Measurements from ENCODE around the gene POU2AF1. TPM values are rescaled to one million over a fixed set of nuclear protein-coding genes. Genes with fewer than 3 reads are reported as not detected.

The POU2AF1 gene, protein sequence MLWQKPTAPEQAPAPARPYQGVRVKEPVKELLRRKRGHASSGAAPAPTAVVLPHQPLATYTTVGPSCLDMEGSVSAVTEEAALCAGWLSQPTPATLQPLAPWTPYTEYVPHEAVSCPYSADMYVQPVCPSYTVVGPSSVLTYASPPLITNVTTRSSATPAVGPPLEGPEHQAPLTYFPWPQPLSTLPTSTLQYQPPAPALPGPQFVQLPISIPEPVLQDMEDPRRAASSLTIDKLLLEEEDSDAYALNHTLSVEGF
- total RNA-seq = 1 to 10 TPM; 2.9 to 7.4 TPM

DNA sequence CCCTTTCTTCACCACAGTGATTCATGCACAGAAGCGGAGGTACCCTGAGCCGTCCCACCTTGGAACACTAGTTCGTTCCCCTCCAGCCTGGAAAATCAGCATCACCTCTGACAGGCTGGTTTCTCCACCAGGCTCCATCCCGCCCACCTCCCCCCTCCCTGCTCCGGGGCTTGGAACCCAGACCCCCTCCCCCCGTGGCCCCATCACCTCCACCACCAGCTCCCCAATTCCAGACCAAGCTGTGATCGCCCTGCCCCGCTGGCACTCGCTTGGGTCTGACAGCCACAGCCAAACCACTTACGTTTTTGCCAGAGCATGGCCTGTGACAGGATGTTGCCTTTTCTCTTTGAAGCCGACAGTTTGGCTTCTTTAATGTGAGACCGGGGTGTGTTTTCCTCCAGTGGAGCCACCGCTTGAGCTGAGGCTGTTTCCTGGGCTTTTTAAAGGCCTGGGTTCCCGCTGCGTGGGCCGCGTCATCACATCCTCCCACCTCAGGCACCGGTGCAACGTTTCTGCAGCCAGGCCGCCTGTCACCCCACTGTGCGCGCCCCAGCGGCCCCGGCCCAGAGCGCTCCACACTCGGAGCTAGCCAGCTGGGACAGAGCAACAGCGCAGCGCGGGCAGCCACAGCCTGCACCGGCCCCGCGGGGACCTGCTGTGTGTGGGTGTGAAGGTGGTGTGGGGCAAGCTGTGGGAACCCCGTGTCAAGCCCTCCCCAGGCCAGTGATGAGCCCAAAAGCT, at the start of gene POU2AF1:
Gene POU2AF1, minus strand, starts transcription at position 415 of the 741 bp plus-strand sequence. Its CDS starts 98 bp downstream, at position 317.
- DNase-seq (peak; percentile 81), ATAC-seq (peak; percentile 75)
- H3K27ac Mint-ChIP-seq = peak within 1 kb of the TSS; percentile 83
- CTCF ChIA-PET = interaction anchor here (1.3 to 2.2 kb wide), 3 partner anchors 10 to 67 kb away, joined by 3 to 9 read pairs (median 6); no protein-coding TSS in a partner anchor
- no peaks in the 10 kb centered on the region for H3K36me3 Mint-ChIP-seq
- H3K4me3 Mint-ChIP-seq = peak within 1 kb of the TSS; percentile 64
- H3K4me1 Mint-ChIP-seq = peaks cover 37% of the 10 kb centered on the region
- no peaks in the 10 kb centered on the region for H3K9me3 Mint-ChIP-seq (ENCODE audit: low read depth)
- H3K27me3 Mint-ChIP-seq = peaks cover 17% of the 10 kb centered on the region

DNA sequence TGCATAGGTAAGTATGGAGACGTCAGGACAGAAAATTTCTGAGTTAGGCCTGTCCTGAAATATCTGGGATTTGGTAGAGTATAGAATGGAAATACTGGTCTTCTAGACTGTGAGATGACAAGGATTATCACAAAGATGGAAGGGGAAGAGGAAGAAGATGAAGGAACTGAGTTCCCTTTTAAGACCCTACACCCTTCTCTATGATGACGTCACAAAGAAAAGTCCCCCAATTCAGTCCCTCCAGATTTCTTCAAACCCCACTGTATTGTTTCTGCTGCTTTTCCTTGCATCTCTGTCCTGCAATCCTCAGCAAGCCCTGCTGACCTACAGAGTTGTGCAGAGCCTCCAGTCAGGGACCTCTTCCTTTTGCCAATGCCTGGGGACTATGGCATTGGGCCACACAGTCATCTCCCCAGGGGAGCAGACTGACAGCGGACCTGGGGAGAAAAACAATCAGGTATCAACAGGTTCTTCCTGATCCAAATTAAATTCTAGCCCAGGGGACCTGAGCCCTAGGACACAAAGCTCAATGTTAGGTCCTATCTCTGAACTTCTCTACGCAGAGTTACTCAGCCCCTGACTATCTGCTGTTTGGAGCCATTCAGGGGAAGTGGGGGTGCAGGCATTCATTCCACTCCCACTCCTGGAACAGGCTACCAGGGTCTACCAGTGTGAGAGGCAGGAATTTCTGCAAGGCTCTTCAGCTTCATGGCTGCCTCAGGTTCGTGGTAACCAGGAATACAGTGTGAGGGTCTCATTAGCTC, 49.2 kb upstream of the POU2AF1 start:
- no peaks in the 10 kb centered on the region for H3K36me3 Mint-ChIP-seq
- CTCF ChIA-PET = interaction anchor here (0.7 to 5.6 kb wide), 18 partner anchors 9 to 516 kb away, joined by 3 to 64 read pairs (median 4); no protein-coding TSS in a partner anchor
- H3K4me3 Mint-ChIP-seq = no peak overlapping the region
- ATAC-seq (no peak), DNase-seq (no peak)
- H3K27me3 Mint-ChIP-seq = peaks cover 17% of the 10 kb centered on the region
- H3K4me1 Mint-ChIP-seq = peaks cover 2% of the 10 kb centered on the region
- H3K9me3 Mint-ChIP-seq (ENCODE audit: low read depth) = no peaks in the 10 kb centered on the region
- no peak overlapping the region for H3K27ac Mint-ChIP-seq

DNA sequence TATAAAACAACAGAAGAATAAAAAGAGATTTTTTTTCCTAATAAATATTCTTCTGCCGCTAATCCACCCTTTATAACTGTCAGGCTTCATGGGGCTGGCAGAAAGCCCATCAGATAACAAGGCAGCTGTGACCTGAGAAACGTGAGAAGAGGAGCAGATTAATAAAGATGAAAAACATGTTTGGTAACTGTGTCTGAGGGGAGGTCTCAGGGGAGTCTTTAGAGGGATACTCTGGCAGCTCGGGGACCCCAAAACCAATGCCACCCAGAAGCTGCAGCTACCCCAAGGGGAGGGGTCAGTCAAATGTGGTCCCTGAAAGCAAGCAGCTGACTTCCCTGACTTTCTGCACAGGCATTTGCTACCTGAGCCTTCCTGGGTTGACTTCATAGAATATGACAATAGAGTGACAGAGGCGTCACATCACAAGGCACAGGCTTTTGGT, 48.4 kb upstream of the POU2AF1 start:
- H3K4me1 Mint-ChIP-seq = peaks cover 2% of the 10 kb centered on the region
- CTCF ChIA-PET = interaction anchor here (0.8 to 5.6 kb wide), 5 partner anchors 10 to 148 kb away, joined by 3 to 64 read pairs (median 22); no protein-coding TSS in a partner anchor
- peaks cover 12% of the 10 kb centered on the region for H3K27me3 Mint-ChIP-seq
- DNase-seq = no peak
- no peaks in the 10 kb centered on the region for H3K36me3 Mint-ChIP-seq
- no peak overlapping the region for H3K4me3 Mint-ChIP-seq
- H3K9me3 Mint-ChIP-seq (ENCODE audit: low read depth) = no peaks in the 10 kb centered on the region
- no peak overlapping the region for H3K27ac Mint-ChIP-seq
- no peak for ATAC-seq

GRCh38 chr11:111426617-111427016, 47.5 kb upstream of the POU2AF1 start:
- H3K9me3 Mint-ChIP-seq (ENCODE audit: low read depth) = no peaks in the 10 kb centered on the region
- peaks cover 2% of the 10 kb centered on the region for H3K4me1 Mint-ChIP-seq
- CTCF ChIA-PET = interaction anchor here (0.8 to 5.6 kb wide), 4 partner anchors 9 to 147 kb away, joined by 3 to 64 read pairs (median 12); no protein-coding TSS in a partner anchor
- peaks cover 7% of the 10 kb centered on the region for H3K27me3 Mint-ChIP-seq
- ATAC-seq (no peak), DNase-seq (no peak)
- H3K36me3 Mint-ChIP-seq = no peaks in the 10 kb centered on the region
- H3K27ac Mint-ChIP-seq = no peak overlapping the region
- H3K4me3 Mint-ChIP-seq = no peak overlapping the region

DNA sequence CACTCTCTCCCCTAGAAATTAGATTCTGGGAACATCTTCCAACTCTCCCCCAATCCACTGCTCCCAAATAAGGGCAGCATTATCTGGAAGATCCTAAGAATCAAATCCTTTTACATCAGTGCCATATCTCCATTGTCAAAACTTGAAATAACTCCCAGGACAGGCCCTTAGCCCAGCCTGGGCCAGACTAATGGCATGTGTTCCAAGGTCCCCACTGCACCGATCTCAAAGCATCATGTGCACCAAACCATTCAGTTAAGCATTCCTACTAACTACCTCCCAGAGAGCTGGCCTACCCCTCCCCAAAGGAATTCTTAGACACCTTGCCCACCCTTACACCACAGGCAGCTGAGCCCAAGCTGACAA, 44.2 kb upstream of the POU2AF1 start:
- H3K27ac Mint-ChIP-seq = no peak overlapping the region
- ATAC-seq (no peak), DNase-seq (no peak)
- H3K27me3 Mint-ChIP-seq = peaks cover 4% of the 10 kb centered on the region
- H3K4me1 Mint-ChIP-seq = peaks cover 10% of the 10 kb centered on the region
- no peak overlapping the region for H3K4me3 Mint-ChIP-seq
- H3K9me3 Mint-ChIP-seq (ENCODE audit: low read depth) = no peaks in the 10 kb centered on the region
- CTCF ChIA-PET = interaction anchor here (0.8 to 3.7 kb wide), 14 partner anchors 9 to 146 kb away, joined by 3 to 26 read pairs (median 4); partner anchors contain the start of gene POU2AF3
- no peaks in the 10 kb centered on the region for H3K36me3 Mint-ChIP-seq

DNA sequence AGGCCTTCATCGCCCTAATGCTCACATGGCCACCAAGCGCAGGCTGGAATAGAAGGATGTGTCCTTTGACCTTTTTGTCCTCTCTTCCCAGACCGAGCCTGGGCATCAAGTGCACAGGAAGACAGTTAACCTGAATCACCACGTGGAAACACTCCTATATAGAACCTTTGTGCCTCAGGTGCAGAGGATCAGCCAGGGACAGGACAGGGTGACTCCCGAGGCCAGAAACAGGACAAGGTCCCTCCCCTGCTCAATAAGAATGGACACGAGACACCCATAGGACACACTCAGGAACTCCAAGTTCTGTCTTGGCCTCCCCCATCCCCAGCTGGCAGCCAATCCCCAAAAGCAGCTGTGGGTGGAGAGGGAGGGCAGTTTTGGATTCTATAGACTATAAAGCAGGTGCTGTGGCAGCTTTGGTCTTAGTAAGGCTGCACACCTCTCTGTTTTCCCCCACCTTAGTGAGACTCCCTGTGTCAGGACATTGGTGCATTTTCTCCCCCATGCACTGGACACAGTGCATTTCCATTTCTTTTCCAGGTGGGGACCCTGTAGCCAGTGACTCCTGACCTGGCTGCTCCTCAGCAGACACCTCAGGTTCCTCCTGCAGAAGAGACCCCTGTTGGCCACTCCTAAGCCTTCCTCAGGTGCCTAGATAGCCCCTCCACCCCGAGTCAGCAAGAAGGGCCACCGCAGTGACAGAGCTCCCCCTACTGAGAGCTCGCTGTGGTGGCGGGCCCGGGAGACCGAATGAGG, 43.6 kb upstream of the POU2AF1 start:
- Mint-ChIP-seq H3K27me3 (peaks cover 4% of the 10 kb centered on the region), H3K9me3 (ENCODE audit: low read depth) (no peaks in the 10 kb centered on the region), H3K36me3 (no peaks in the 10 kb centered on the region), H3K27ac (no peak overlapping the region), H3K4me3 (no peak overlapping the region), H3K4me1 (peaks cover 15% of the 10 kb centered on the region)
- DNase-seq = peak; percentile 51
- ATAC-seq = peak; percentile 57
- CTCF ChIA-PET = interaction anchor here (0.8 to 3.7 kb wide), 16 partner anchors 9 to 145 kb away, joined by 3 to 26 read pairs (median 4); partner anchors contain the start of genes POU2AF1 and POU2AF3

GRCh38 chr11:111421251-111421650, 42.2 kb upstream of the POU2AF1 start:
- Mint-ChIP-seq H3K4me1 (peaks cover 27% of the 10 kb centered on the region), H3K4me3 (no peak overlapping the region), H3K27me3 (peaks cover 4% of the 10 kb centered on the region), H3K27ac (no peak overlapping the region), H3K36me3 (no peaks in the 10 kb centered on the region), H3K9me3 (ENCODE audit: low read depth) (no peaks in the 10 kb centered on the region)
- no peak for DNase-seq
- ATAC-seq = no peak
- CTCF ChIA-PET = interaction anchor here (0.7 to 3.7 kb wide), 4 partner anchors 9 to 688 kb away, joined by 3 to 26 read pairs (median 4); no protein-coding TSS in a partner anchor

- CTCF ChIA-PET = interaction anchor here (1.0 to 1.8 kb wide), 5 partner anchors 9 to 136 kb away, joined by 3 to 10 read pairs (median 6); no protein-coding TSS in a partner anchor
- Mint-ChIP-seq H3K36me3 (no peaks in the 10 kb centered on the region), H3K4me1 (peaks cover 32% of the 10 kb centered on the region), H3K27ac (no peak overlapping the region), H3K4me3 (no peak overlapping the region), H3K27me3 (peaks cover 3% of the 10 kb centered on the region), H3K9me3 (ENCODE audit: low read depth) (no peaks in the 10 kb centered on the region)
- ATAC-seq (no peak), DNase-seq (no peak)
These were observed 40.7 kb upstream of the POU2AF1 start for GRCh38 chr11:111419641-111420327.

GRCh38 chr11:111419181-111419580, 40.1 kb upstream of the POU2AF1 start:
- CTCF ChIA-PET = interaction anchor here (1.0 to 1.8 kb wide), 3 partner anchors 10 to 135 kb away, joined by 3 to 10 read pairs (median 6); no protein-coding TSS in a partner anchor
- Mint-ChIP-seq H3K27ac (no peak overlapping the region), H3K4me1 (peaks cover 38% of the 10 kb centered on the region), H3K36me3 (no peaks in the 10 kb centered on the region), H3K4me3 (no peak overlapping the region), H3K27me3 (peaks cover 3% of the 10 kb centered on the region), H3K9me3 (ENCODE audit: low read depth) (no peaks in the 10 kb centered on the region)
- DNase-seq = no peak
- no peak for ATAC-seq

DNA sequence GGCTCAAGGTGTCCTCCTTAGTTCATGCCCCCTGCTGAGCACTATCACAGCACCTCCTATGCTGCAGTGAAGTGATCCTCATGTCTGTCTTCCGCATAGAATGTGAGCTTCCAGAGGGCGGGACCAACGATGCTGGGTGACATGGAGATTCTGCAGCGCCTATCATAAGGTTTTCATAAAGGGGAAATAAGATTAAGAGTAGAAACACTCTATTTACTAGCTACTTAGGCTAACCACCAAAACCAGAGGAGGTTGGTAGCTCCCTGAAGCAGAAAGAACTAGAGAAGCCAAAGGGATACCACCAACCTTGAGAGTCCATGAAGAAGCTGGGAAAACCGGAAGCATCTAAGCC, 39.3 kb upstream of the POU2AF1 start:
- CTCF ChIA-PET = interaction anchor here (1.4 to 2.0 kb wide), 3 partner anchors 10 to 136 kb away, joined by 4 to 22 read pairs (median 10); no protein-coding TSS in a partner anchor
- H3K36me3 Mint-ChIP-seq = no peaks in the 10 kb centered on the region
- peaks cover 3% of the 10 kb centered on the region for H3K27me3 Mint-ChIP-seq
- no peak overlapping the region for H3K27ac Mint-ChIP-seq
- ATAC-seq (no peak), DNase-seq (no peak)
- H3K4me1 Mint-ChIP-seq = peaks cover 44% of the 10 kb centered on the region
- H3K9me3 Mint-ChIP-seq (ENCODE audit: low read depth) = no peaks in the 10 kb centered on the region
- H3K4me3 Mint-ChIP-seq = no peak overlapping the region

DNA sequence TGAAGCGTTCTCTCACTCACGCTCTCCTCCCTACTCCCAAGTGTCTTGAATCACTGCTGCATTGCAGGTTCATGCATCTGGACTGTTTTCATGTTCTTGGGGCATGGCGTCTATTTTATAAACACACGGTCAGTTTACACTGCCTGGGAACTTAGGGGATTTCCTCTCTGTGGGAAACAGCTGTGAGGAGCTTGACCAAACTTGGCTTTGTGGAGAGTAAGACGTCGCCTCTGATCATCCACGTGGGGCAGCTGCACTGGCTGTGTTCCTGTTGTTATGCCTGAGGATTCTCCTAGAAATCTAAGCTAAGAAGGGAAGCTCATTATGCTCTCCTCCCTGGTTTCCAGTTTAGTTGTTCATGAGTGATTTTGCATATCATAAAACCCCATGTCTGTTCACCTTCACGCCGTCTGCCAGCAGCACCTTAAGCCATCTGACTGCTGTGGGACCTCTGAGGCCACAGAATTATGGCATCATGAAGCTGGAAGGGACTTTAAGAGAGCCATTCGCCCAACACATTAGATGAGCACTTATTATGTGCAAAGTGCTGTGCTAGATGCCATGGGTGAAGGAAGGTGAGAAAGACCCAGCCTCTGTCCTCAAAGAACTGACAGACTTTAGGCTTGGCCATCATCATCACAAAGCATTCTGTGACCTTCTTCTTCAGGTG, 38.8 kb upstream of the POU2AF1 start:
- Mint-ChIP-seq H3K27me3 (peaks cover 3% of the 10 kb centered on the region), H3K4me1 (peaks cover 46% of the 10 kb centered on the region), H3K9me3 (ENCODE audit: low read depth) (no peaks in the 10 kb centered on the region), H3K27ac (peak overlapping the region; percentile 12), H3K36me3 (no peaks in the 10 kb centered on the region), H3K4me3 (no peak overlapping the region)
- CTCF ChIA-PET = interaction anchor here (1.0 to 2.0 kb wide), 4 partner anchors 11 to 135 kb away, joined by 3 to 22 read pairs (median 4); no protein-coding TSS in a partner anchor
- ATAC-seq (no peak), DNase-seq (no peak)
